Mesothelial cell of epicardium (in vitro differentiated cells): Measurements from ENCODE around the gene MS4A15. TPM values are rescaled to one million over a fixed set of nuclear protein-coding genes. Genes with fewer than 3 reads are reported as not detected.

Experiments used
- DNase-seq, 2 experiments: peaks; one replicate each; pipeline ENCODE4 v3.0.0; 2021; ENCODE audit warnings: low spot score in 2 of 2; ENCODE audit not compliant: unreplicated experiment in 2 of 2
- H3K27ac Mint-ChIP-seq: 2 replicates; pipeline ENCODE4 v1.8.0; 2021; ENCODE audit warnings: mixed read lengths
- H3K27me3 Mint-ChIP-seq: 2 replicates; pipeline ENCODE4 v1.8.0; 2021; ENCODE audit warnings: low read depth, mixed read lengths
- H3K36me3 Mint-ChIP-seq: 2 replicates; pipeline ENCODE4 v1.8.0; 2021; ENCODE audit warnings: mixed read lengths
- H3K4me1 Mint-ChIP-seq: 2 replicates; pipeline ENCODE4 v1.8.0; 2021; ENCODE audit warnings: mixed read lengths
- H3K4me3 Mint-ChIP-seq: 2 replicates; pipeline ENCODE4 v1.8.0; 2021; ENCODE audit warnings: mild to moderate bottlenecking, moderate library complexity, mixed read lengths
- H3K9me3 Mint-ChIP-seq: 2 replicates; pipeline ENCODE4 v1.8.0; 2021; ENCODE audit warnings: mixed read lengths
- CTCF ChIP-seq: fragments of 200-600 bp; sonication (generic); IDR thresholded peaks from one replicate; pipeline ENCODE4 v1.5.0; 2021; ENCODE audit warnings: antibody characterized with exemption; ENCODE audit not compliant: unreplicated experiment
- total RNA-seq: library from RNA; stranded (reverse); gene quantifications from 3 replicates; pipeline ENCODE4 v1.2.1, GENCODE V29; 2021

MS4A15 gene
- total RNA-seq, 1 donor from 2014 or later: 0.13 TPM

DNA sequence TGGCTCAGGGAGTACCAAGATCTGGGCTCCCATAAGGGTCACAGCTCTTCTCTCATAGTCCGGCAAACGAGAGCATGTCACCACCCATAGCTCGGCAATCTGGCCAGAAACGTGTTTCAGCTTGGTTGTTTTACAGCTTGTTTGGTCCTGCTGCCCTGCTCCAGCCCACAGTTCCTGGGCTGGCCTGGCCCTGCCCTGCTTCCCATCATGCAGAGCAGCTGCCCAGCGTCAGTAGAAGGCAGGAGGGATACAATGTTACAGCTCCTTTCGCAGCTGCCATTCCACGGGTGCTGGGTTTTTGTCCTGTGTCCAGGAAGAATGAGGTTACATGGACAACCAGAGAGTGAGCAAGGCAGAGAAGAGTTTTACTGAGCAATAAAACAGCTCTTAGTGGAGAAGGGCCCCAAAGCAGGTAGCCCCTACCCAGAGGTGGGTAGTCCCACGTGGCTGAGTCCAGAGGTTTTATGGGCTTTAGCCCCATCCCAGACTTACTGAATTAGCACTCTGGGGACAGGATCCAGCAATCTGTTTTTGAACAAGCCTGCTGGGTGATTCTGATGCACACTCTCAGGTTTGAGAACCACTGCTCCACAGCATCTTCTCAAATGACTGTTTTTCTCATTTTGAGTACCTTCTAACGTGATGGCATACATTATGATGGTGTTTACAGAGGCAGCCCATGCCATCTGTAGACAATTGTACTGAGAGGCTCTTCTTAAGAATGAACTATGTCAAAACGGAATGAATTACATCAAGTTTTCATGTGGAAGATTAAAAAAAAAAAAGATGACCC, 37.9 kb upstream of the MS4A15 start:
- DNase-seq: no peak
- Mint-ChIP-seq H3K4me1 (no peaks in the 10 kb centered on the region), H3K9me3 (peaks cover 3% of the 10 kb centered on the region), H3K36me3 (no peaks in the 10 kb centered on the region), H3K4me3 (no peak overlapping the region), H3K27me3 (peaks cover 26% of the 10 kb centered on the region), H3K27ac (no peak overlapping the region)
- TF ChIP-seq CTCF: no peak

- H3K27me3 Mint-ChIP-seq: peaks cover 32% of the 10 kb centered on the region
- no peak overlapping the region for H3K4me3 Mint-ChIP-seq
- TF ChIP-seq CTCF: no peak
- no peaks in the 10 kb centered on the region for H3K4me1 Mint-ChIP-seq
- no peak overlapping the region for H3K27ac Mint-ChIP-seq
- no peaks in the 10 kb centered on the region for H3K36me3 Mint-ChIP-seq
- DNase-seq: no peak
- H3K9me3 Mint-ChIP-seq: peaks cover 3% of the 10 kb centered on the region
These were observed 37.3 kb upstream of the MS4A15 start for GRCh38 chr11:60719391-60719790.

DNA sequence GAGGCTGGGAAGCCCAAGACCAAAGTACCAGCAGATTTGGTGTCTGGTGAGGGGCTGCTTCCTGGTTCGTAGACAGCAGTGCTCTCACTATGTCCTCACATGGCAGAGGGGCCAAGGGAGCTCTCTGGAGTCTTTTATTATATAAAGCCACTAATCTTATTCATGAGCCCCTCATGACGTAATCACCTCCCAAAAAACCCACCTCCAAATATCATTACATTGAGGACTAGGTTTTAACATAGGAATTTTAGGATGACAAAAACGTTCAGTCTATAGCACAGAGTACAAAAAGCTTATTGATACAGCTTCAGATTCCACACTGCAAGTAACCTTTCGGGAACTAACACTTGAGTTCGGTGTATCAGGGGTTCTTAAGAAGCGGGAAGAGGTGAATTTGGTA, 36.2 kb upstream of the MS4A15 start:
- H3K4me3 Mint-ChIP-seq: no peak overlapping the region
- H3K4me1 Mint-ChIP-seq: no peaks in the 10 kb centered on the region
- H3K36me3 Mint-ChIP-seq: no peaks in the 10 kb centered on the region
- H3K27me3 Mint-ChIP-seq: peaks cover 37% of the 10 kb centered on the region
- no peak overlapping the region for H3K27ac Mint-ChIP-seq
- no peak for DNase-seq
- H3K9me3 Mint-ChIP-seq: peaks cover 3% of the 10 kb centered on the region
- TF ChIP-seq CTCF: no peak

DNA sequence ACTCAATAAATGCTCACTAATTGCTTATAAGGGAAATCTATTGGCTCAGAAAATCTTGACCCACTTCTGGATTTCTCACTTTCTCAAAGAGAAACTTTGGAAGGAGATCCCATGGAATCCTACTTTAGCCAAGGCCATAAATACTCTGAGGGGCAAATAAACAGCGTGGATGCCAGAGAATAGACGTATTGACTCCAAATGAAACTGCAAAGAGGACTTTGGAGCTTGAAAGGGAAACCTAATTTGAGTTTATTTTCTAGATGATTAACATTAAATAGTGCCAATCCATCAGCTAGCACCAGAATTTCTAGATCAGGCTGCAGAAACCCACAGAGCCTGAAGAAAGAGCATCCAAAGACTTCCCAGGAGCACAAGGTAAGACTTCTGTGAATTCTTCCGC, 32.2 kb upstream of the MS4A15 start, which contains the start of gene MS4A18:
MS4A18 (plus strand) TSS at position 301 of the 400 bp plus-strand sequence.
- Mint-ChIP-seq H3K27me3 (peaks cover 56% of the 10 kb centered on the region), H3K36me3 (no peaks in the 10 kb centered on the region), H3K4me3 (no peak within 1 kb of the TSS), H3K4me1 (no peaks in the 10 kb centered on the region), H3K27ac (no peak within 1 kb of the TSS), H3K9me3 (no peaks in the 10 kb centered on the region)
- no peak for DNase-seq
- TF ChIP-seq CTCF: no peak

DNA sequence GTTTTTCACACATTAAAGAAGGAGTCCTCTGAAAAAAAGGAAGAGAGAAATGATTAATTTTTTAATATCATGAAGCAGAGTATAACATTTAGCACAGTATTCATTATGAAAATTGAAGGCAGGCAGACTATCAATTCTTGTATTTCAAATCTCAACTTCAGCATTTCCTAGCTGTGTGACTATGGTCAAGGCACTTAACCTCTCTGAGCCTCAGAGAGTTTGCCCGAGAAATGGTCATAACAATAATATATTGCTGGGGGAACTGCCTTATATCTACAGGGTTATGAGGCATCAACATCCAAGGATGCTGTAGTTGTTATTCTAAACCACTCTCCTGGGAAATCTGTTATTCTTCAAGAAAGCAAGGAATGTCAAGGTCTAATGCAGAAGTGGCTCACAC, 31.1 kb upstream of the MS4A15 start:
- Mint-ChIP-seq H3K27ac (no peak overlapping the region), H3K4me1 (no peaks in the 10 kb centered on the region), H3K27me3 (peaks cover 62% of the 10 kb centered on the region), H3K36me3 (no peaks in the 10 kb centered on the region), H3K9me3 (no peaks in the 10 kb centered on the region), H3K4me3 (no peak overlapping the region)
- no peak for DNase-seq
- no peak for TF ChIP-seq CTCF
